PFSK-1 (cell line): ENCODE data around the gene RPTOR.

Source experiments
- FOXP2 ChIP-seq: optimal IDR thresholded peaks from 2 replicates; pipeline ENCODE3; 2011; ENCODE audit warnings: borderline replicate concordance, control low read depth, inconsistent platforms; ENCODE audit not compliant: insufficient read depth; ENCODE audit errors: extremely low read length, extremely low read depth
- POLR2AphosphoS5 ChIP-seq: IDR thresholded peaks from 2 replicates; pipeline ENCODE4 v1.6.1; 2012; ENCODE audit warnings: low read depth, mild to moderate bottlenecking, control low read depth, low read length, moderate library complexity
- REST ChIP-seq, 2 experiments: IDR thresholded peaks; 2 replicates each; pipeline versions ENCODE4 v1.6.1 to v1.8.0; 2011 to 2012; ENCODE audit warnings: low read depth in 2 of 2, low read length in 2 of 2, control low read depth in 1 of 2, inconsistent platforms in 1 of 2, mild to moderate bottlenecking in 1 of 2, moderate library complexity in 1 of 2; ENCODE audit not compliant: insufficient read depth in 1 of 2
- SIN3A ChIP-seq: IDR thresholded peaks from 2 replicates; pipeline ENCODE4 v1.6.1; 2012; ENCODE audit warnings: mild to moderate bottlenecking, low read length, moderate library complexity, borderline replicate concordance; ENCODE audit not compliant: insufficient read depth
- TAF1 ChIP-seq: IDR thresholded peaks from 2 replicates; pipeline ENCODE4 v1.6.1; 2012; ENCODE audit warnings: low read length, control low read depth, borderline replicate concordance; ENCODE audit not compliant: insufficient read depth

RPTOR gene

GRCh38 chr17:80716986-80717719 lies 172.5 kb downstream of the RPTOR start:
- TF ChIP-seq FOXP2 (no peak), POLR2AphosphoS5 (no peak), SIN3A (no peak), TAF1 (no peak), REST (IDR thresholded peaks at IDR 0.05; ENCODE audit: insufficient read depth in 1 of 2, low read depth in 2 of 2, low read length in 2 of 2) (no peak)

- TF ChIP-seq SIN3A (no peak), REST (IDR thresholded peaks at IDR 0.05; ENCODE audit: insufficient read depth in 1 of 2, low read depth in 2 of 2, low read length in 2 of 2) (no peak), POLR2AphosphoS5 (no peak), FOXP2 (no peak), TAF1 (no peak)
Observed at GRCh38 chr17:80717720-80718083, 173.1 kb downstream of the RPTOR start.

- no peak for TF ChIP-seq POLR2AphosphoS5
- TF ChIP-seq REST (IDR thresholded peaks at IDR 0.05; ENCODE audit: insufficient read depth in 1 of 2, low read depth in 2 of 2, low read length in 2 of 2): no peak
- no peak for TF ChIP-seq SIN3A
- no peak for TF ChIP-seq FOXP2
- no peak for TF ChIP-seq TAF1
Observed at GRCh38 chr17:80718428-80718827, 173.8 kb downstream of the RPTOR start.

- TF ChIP-seq POLR2AphosphoS5 (no peak), TAF1 (no peak), FOXP2 (no peak), REST (IDR thresholded peaks at IDR 0.05; ENCODE audit: insufficient read depth in 1 of 2, low read depth in 2 of 2, low read length in 2 of 2) (no peak), SIN3A (no peak)
Observed at GRCh38 chr17:80719449-80719848, 174.8 kb downstream of the RPTOR start.
